ENCODE measurements around the gene SHB. TPM values are rescaled to one million over a fixed set of nuclear protein-coding genes. Genes with fewer than 3 reads are reported as not detected.

Gene SHB
- total RNA-seq, 6 experiments from 2014 or later = 12.0 to 43.1 (median 21.9) TPM

- no peak overlapping the region for H3K27ac ChIP-seq
- 89% methylated on average over 10 of the region's 17 CpGs for WGBS (ENCODE audit: insufficient coverage, low coverage, low lambda C conversion rate, missing lambda C conversion rate)
- TF ChIP-seq POLR2A (IDR thresholded peaks at IDR 0.05) (no peak), CTCF (IDR thresholded peaks at IDR 0.05) (no peak)
- no peak overlapping the region for H3K4me3 ChIP-seq
- intact Hi-C loops (cut with DNase I) = no loop called here
- H3K4me1 ChIP-seq = peaks cover 0 to 16% (median 9%) of the 10 kb centered on the region in 4 donors
- H3K9me3 ChIP-seq = no peaks in the 10 kb centered on the region
- H3K27me3 ChIP-seq = no peaks in the 10 kb centered on the region
- ATAC-seq (no peak), DNase-seq (no peak)
- no peaks in the 10 kb centered on the region for H3K36me3 ChIP-seq
These were observed 64.8 kb downstream of the SHB start for GRCh38 chr9:38003946-38004808.

- intact Hi-C loops (cut with DNase I) = no loop called here
- TF ChIP-seq POLR2A (IDR thresholded peaks at IDR 0.05) (no peak), CTCF (IDR thresholded peaks at IDR 0.05) (no peak)
- no peak for DNase-seq
- no peaks in the 10 kb centered on the region for H3K9me3 ChIP-seq
- 80% methylated on average over 2 of the region's 8 CpGs for WGBS (ENCODE audit: insufficient coverage, low coverage, low lambda C conversion rate, missing lambda C conversion rate)
- ATAC-seq = no peak
- H3K4me3 ChIP-seq = no peak overlapping the region
- no peaks in the 10 kb centered on the region for H3K36me3 ChIP-seq
- H3K27ac ChIP-seq = no peak overlapping the region
- H3K4me1 ChIP-seq = peaks cover 0 to 7% (median 3%) of the 10 kb centered on the region in 4 donors
- no peaks in the 10 kb centered on the region for H3K27me3 ChIP-seq
These were observed 65.8 kb downstream of the SHB start for GRCh38 chr9:38003230-38003629.

GRCh38 chr9:38001430-38001829, 67.6 kb downstream of the SHB start:
- H3K36me3 ChIP-seq = no peaks in the 10 kb centered on the region
- no peaks in the 10 kb centered on the region for H3K9me3 ChIP-seq
- intact Hi-C loops (cut with DNase I) = no loop called here
- no peak overlapping the region for H3K27ac ChIP-seq
- TF ChIP-seq POLR2A (IDR thresholded peaks at IDR 0.05) (no peak), CTCF (IDR thresholded peaks at IDR 0.05) (no peak)
- ATAC-seq (no peak), DNase-seq (no peak)
- H3K4me1 ChIP-seq = no peaks in the 10 kb centered on the region
- no peaks in the 10 kb centered on the region for H3K27me3 ChIP-seq
- no peak overlapping the region for H3K4me3 ChIP-seq
- no CpG with 5 or more reads among the region's 7 CpGs for WGBS (ENCODE audit: insufficient coverage, low coverage, low lambda C conversion rate, missing lambda C conversion rate)

- 100% methylated on average over 1 of the region's 5 CpGs for WGBS (ENCODE audit: insufficient coverage, low coverage, low lambda C conversion rate, missing lambda C conversion rate)
- Histone ChIP-seq H3K4me1 (no peaks in the 10 kb centered on the region), H3K36me3 (no peaks in the 10 kb centered on the region), H3K9me3 (no peaks in the 10 kb centered on the region), H3K27ac (no peak overlapping the region), H3K4me3 (no peak overlapping the region), H3K27me3 (no peaks in the 10 kb centered on the region)
- intact Hi-C loops (cut with DNase I) = no loop called here
- TF ChIP-seq POLR2A (IDR thresholded peaks at IDR 0.05) (no peak), CTCF (IDR thresholded peaks at IDR 0.05) (no peak)
- ATAC-seq (no peak), DNase-seq (no peak)
These were observed 68.3 kb downstream of the SHB start for GRCh38 chr9:38000735-38001134.
